Activated T-cell treated with anti-CD3 and anti-CD28 coated beads for 1 hour (primary cell): ENCODE data around the gene CDHR4.
"Not testable (repeated sequence)": the region's sequence is repeated elsewhere in the genome, so short reads cannot be mapped to it uniquely, and the experiment has no call there.

Experiments used
- DNase-seq: peaks from one replicate; pipeline ENCODE4 v3.0.0-alpha.2; 2020; ENCODE audit warnings: low read depth

CDHR4 gene

DNA sequence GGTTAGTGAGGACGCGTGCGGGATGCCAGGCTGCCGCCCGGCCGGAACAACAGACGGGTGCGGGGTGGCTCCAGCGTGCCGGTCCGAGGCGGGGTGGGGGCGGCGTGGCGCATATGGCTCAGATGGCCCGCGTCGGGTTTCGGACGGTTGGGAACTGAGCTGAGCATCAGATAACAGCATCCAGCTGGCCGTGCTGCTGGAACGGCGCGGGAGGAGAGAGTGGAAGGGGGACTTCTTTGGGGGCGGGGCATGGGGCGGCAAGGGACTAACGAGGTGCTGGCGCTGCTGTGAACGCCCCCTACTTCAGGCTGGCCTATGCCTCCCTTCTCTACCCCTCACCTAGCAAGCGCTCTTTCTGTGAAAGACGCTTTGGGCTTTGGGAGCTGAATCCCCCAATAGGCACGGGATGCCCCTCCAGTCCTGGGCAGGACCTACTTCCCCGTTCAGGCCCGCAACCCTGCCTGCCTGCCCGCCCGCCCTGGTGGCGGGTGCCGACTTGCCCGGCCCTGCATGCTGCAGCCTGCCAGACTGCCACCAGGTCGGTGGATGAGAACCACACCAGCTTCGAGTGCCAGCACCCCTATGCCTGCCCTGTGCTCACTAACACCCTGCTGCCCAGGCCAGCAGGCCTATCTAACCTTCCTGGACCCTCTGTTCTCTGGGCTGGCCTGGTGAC is 3.9 kb upstream of the CDHR4 start:
- no peak for DNase-seq

DNA sequence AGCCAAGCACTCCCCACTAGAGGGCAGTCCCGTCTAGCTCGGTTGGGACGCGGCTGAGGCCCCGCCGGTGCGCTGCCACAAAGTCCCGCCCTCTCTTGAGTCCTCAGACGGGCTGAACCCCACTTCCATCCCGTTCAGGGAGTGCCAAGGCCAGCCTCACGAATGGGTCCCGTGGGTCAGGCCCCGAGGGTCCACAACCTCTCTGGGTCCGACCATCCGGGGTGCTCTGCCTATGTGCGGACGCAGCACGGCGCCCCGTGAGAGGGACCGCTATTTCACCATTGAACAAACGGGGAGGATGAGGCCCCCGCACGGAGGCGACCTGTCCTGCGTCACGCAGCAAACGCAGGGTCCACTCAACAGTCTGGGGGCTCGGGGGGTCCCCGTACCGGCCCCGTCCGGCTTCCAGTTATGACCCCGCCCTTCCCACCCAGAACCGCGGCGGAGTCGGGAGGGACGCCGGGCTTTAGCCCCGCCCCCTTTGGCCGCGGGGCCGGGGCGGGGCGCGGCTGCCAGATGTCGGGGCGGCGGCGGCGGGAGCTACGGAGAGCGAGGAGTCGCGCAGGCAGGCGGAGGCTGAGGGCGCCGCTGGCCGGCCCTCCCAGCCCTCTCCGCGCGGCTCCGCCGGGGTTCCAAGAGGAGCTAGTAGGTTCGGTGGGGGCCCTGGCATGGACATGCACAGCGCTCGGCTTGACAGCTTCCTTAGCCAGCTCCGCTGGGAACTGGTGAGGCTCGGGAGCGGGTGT is 3.2 kb upstream of the CDHR4 start, which contains the start of gene INKA1:
Gene INKA1, plus strand, starts transcription at position 543 of the 746 bp plus-strand sequence. Its CDS starts 132 bp downstream, at position 675.
- peak; percentile 84 for DNase-seq

DNA sequence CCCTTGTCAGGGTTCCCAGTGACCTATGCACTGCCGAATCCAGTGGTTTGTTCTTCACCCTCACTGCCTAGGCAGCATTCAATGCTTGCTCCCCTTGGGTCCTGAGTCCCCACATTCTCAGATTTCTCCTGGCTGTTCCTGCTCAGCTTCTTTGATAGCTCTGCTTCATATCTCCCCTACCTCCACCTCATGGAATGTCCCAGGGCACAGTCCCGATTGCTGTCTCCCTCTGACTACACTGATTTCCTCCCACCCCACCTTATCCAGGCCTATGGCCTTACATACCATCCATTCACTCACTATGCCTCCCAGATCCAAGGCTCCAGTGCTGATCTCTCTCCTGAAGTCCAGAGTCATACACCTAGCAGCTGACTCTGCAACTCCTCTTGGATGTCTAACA is 1.5 kb upstream of the CDHR4 start:
- DNase-seq: no peak

DNA sequence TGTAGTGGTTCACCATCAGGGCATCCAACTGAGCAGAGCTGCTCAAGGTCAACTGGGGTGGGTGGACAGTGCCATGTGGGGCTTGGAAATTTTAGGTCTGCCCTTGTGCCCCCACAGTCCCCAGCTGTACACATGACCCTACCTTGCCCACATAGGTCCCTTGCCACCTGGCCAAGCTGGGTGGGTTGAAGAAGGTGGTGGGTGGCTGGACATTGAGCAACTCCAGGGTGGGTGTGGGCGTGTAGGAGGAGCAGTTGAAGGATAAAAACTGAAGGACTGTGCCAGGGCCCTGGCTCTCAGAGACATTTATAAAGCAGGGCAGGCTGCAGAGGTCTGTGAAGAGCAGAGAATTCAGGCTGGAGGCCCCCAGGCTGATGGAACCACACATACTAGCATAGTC is 568 bp downstream of the CDHR4 start:
- DNase-seq: no peak

DNA sequence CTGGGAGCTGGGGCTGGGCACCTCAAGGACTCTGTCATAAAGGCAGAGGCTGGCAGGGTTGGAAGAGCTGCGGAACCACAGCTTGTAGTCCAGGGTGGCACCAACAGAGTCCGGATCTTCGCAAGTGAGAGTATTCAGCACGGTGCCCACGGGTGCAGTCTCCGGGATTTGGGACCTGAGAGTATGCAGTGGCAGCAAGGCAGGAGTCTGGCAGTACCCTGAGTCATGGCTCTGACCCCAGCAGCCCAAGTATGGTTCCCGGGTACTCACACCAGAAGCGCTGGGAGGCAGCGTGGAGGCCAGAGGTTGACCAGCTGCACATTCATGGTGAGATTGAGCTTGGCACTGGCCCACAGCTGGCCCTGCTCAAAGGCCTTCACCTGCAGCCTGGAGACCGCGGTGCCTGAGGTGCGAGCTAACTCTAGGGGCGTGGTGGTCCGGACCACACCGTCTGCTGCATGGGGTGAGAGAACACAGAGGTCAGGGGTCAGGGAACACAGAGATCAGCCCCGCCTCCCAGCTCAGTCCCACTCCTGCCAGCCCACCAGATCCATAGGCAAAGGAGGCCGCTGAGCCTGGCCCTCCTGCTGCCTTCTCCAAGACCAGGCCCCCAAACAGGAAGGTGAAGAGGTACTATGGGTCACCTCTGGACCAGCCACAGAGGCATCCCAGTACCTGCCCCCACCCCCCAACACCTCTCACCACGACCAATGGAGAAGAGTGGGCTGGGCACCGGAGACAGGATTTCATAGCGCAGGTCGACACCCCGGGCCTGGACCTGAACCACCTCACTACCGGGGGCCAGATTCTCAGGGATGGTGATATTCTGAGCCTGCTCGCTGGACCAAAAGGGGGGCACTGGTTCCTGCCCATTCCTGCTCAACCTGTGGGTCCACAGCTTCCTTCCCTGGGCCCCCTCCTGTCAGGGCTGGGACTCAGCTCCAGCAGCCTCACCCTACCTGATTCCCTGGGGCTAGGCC is 4.5 kb downstream of the CDHR4 start:
- no peak for DNase-seq

DNA sequence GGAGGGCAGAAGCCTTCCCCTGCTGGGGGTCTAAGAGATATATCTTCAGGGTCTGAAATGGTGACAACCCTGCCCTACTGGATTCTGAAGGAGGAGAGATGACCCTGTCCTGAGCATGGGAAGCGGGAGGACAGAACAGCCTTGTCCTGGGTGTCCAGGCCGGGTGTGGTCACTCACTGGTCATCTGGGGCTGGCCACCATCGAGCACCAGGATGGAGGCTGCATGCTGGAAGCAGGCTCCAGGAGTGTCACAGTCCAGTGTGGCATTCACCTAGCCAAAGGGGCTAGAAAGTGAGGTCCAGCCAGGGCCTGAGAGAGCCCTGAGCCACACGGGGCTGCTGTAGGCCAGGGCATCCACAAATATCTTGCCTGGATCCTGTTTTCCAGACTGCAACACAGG is 5.2 kb downstream of the CDHR4 start:
- no peak for DNase-seq

DNA sequence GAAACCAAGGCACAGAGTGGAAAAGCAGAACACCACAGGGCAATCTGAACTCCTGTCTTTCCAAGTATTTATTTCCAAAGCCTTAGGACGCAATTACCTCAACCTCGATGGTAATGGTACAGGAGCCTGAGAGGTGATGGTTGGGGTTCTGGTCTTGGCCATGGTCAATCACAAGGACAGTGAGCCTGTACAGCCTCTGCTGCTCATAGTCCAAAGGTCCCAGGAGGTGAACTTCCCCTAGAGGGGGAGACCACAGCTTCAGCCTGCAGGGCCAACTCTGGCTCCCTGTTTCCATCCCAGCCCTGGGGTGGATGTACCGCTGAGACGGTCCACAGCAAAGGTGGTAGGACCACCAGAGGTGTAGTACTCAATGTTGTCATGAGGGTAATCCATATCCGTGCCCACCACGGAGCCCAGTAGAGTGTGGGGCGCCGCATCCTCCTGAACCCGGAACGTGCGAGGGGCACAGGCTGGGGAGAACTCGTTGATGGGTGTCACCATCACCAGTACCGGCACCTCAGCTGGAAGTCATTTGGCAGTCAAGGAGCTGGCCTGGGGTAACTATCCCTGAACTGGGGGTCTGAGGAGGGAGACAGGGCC is 6.1 kb downstream of the CDHR4 start:
- DNase-seq: no peak

DNA sequence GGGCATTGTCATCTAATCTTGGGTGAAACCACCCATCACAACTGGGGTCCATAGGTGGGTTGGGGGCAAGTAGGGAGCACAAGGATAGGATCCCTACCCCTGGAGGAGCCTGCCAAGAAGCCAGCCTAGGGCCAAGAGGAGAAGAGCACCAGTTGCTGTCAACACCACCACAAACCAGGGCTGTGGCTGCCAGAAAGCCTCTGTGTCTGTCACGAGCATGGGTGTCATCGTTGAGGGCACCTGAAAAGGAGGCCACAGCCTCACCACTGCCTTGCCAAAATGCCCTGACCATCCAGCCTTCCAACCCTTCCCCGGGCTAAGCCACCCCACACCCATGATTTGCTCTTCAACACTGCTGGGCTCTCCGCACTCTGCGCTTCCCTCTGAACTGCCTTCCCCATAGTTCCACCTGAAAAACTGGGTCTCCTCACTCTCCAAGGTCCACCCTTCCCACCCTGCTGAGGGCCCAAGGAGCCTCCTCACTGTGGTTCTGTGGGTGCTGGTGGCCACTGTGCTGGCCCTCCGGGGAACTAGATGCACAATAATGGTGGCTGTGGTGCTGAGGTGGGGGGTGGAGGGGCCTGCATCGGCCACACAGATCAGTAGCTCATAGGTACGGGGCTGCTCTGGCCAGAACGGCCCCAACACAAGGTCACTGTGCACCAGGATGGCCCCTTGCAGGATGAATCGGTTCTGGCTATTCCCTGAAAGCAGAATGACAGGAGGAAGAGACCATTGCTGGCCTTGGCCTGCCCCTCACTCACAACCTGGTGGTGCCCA is 7.1 kb downstream of the CDHR4 start:
- DNase-seq: no peak

DNA sequence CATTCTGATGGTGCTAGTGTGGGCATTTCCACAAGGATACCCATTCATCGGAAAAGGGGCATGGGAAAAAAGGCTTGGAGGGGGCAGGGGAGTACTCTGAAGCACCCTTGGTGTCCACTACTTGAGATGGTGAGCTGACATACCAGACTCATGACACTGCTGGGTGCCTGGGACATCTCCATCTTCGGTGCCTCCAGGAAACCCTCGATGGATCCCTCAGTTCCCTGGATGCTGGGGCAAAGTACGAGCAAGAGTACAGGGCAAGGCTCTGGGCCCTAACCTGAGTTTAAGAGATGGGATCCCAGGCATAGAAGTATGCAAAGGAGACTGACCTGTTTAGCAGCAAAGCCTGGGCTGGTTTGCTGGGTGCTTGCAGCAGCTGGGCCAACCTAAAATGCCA is 8.1 kb downstream of the CDHR4 start:
- DNase-seq: no peak

DNA sequence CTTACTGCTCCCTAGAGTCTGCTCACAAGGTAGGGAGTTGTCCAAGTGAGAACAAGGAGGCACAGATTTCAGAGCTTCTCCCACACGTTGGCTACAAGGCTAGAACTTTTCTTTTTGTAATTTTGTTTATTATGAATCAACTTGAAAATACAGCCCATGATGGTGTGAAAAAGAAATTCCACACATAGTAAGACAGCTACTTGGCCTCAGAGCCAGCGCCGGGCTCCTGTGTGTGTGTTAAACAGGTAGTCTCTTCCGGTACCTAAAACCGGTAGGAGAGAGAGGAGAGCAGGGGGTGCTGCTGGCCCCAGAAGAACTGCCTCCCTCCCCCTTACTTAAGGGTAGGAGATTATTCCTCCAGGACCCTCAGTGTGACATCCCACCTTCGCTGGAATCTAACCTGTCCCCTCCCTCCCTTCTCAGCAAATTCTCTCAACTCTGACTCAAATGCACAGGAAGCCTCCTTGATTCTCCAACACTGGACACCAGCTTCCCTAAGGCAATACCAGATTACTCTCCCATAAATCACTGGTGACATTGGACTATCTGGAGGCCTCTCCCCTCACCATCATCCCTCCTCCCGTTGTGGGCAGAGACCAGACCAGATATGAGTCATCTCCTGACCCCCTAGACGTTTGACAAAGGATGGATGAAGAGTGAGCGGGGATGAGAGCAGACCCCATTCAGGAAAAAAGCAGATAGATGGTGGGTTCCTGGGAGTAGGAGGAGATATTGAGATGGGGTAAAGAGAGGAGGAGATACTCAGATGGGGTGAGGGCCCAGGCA is 8.9 kb downstream of the CDHR4 start:
- DNase-seq: no peak

DNA sequence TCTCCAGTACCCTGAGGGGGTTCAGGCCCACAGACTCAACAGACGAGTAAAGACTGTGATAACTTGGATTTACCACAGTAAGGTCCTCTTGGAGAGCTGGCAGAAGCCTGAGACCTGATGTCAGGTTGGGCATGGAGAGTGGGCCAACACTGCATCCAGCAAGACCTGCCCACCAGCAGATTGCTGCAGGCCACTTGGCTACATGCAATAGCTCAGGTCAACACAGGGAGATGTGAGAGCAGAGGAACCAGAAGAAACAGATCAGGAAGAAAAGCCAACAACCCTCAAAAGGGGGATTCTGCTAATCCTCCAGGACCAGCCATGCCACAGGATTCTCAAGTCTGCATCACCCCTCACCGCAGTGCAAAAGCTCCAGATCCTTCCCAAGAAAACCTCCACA is 11.6 kb downstream of the CDHR4 start:
- DNase-seq: no peak

DNA sequence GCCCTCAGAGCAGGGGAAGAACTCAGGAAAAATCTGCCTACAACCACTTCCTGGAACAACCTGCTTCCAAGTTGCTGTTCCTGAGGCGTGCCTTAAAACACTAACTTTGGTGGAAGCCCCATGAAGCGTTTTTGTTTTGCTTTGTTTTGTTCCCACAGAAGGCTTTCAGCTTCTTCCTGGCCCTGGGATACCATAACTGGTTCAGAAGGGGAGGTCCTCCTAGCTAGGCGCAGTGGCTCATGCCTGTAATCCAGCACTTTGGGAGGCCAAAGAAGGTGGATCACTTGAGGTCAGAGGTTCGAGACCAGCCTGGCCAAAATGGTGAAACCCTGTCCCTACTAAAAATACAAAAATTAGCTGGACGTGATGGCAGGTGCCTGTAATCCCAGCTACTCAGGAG is 12.1 kb downstream of the CDHR4 start:
- no peak for DNase-seq

DNA sequence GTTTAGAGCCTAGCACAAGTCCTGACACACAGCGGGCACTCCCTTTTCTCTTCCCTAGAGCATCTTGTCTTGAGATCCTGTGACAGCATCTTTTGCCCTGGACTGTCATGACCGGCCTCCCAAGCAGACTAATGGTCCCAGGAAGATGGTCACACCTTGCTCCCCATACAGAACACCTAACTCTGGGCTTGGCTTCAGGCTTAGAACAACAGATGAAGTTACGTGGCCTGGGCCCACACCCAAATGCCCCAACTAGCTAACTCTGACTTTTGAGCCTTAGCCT is 12.6 kb downstream of the CDHR4 start:
- no peak for DNase-seq

DNA sequence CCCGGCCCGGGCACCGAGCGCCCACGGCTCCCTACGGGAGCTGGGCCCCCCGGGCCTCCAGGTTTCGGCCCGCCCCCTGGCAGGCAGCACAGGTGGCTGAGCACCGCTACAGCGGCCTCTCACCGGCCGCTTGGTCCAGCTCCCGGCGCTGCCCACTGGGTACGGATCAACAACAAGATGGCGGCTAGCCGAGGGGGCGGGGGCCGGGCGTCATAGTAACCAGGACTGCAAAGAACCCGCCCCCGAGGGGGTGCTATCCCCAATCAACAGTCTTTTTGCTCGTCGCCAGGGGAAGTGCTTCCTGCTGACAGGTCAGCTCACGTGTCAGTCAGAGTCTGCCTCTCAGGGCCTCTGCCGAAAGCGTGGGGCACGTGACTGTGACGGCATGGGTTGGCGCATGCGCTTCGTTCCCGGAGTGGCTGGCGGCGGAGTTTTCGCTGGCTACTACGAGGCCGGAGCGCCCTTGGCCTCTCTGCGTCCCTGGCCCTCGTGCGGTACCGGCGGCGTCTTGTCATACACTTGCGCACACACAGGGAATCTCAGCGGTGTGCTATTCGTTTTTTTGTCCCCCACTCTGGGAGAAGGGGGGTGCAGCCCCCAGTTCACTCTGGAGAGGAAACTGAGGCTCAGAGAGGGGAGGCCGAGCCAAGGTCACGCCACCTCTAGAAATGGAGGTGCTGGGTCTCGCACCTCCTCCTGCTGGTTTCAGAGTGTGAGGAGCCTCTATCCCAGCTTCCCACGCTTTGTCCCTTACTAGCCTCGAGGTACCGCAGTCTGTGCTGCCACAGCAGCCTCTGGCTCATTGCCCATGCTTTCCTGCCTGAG is 13.1 kb downstream of the CDHR4 start, which contains the start of gene IP6K1:
Gene IP6K1, minus strand, starts transcription at position 186 of the 825 bp plus-strand sequence. CDS start 38,502 bp downstream, outside the sequence.
- DNase-seq: peak; percentile 98

DNA sequence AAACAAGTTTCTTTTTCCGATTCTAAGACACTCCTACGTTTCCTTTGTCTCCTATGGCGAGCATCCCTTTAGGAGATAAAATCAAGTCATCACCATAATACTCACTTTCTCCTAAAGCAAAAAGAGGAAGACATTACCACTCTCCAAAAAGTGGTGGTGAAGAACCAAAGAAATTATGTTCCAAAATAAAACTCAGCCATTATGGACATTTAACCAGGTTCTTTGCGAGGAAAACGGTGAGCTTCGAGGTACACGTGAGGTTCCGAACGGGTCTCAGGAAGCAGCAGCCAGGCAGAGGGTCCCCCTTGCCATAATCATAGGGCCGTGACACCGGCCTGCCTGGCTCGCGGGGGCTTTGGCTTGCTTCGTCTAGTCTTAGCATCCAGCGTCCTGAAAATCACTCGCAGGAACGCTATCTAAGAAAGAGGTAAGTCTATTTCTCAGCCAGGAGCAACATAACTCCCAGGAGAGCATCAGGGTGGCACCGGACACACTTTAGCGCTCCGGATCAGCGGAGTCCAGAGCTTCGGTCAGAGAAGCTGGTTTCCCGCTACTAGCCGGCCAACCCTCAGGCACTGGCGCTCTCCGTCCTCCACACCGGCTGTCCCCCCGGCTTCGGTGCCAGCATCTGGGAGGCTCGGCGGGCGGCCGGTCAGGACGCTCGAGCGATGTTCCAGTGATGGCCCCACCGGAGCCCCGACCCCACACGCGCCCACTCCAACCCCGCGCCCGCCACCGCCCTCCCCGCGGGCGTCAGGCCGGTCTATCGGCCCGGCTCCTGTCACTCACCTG is 13.9 kb downstream of the CDHR4 start:
- no peak for DNase-seq

DNA sequence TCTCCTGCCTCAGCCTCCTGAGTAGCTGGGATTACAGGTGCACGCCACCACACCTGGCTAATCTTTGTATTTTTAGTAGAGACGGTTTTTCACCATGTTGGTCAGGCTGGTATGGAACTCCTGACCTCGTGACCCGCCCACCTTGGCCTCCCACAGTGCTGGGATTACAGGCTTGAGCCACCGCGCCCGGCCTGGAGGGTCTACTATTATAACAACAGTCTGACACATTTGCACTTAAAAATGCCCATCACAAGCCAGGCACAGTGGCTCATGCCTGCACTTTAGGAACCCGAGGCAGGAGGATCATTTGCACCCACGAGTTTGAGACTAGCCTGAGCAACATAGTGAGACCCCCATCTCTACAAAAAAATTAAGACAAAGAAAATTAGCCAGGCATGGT is 17.4 kb downstream of the CDHR4 start:
- not testable (repeated sequence) for DNase-seq

DNA sequence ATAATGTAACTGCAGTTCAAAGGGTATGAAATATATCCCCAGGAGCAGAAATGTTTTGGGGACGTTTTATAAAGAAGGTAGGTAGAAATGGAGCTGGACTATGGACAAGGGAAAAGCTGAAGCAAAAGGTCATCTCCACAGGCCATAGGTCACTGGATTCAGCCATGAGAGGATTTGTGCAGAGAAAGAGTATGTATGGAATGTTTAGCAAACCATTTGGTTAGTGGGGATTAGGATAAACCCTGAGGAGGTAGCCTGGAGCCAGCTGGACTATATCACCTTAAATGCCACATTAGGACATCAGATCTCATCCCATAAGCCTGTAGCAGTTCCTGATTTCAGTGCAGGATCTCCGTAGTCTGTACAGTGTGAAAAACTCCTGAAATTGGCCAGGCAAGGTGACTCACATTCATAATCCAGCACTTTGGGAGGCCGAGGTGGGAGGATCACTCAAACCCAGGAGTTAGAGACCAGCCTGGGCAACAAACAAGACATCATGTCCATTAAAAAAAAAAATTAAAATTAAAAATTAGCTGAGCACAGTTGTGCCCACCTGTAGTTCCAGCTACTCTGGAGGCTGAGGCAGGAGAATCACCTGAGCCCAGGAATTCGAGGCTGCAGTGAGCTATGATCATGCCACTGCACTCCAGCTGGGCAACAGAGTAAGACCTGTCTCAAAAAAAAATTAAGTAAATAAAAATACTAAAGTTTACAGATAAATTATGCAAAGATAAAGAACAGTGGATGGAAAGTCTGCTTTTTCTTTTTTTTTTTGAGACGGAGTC is 18.1 kb downstream of the CDHR4 start:
- DNase-seq: no peak

DNA sequence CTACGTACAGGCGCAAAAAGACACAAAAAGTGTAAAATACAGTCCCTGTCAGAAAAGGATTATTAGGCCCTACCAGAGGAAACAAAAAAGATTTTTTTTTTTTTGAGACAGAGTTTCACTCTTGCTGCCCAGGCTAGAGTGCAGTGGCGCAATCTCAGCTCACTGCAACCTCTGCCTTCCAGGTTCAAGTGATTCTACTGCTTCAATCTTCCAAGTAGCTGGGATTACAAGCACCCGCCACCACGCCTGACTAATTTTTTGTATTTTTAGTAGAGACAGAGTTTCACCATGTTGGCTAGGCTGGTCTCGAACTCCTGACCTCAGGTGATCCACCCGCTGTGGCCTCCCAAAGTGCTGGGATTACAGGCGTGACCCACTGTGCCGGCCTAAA is 18.7 kb downstream of the CDHR4 start:
- not testable (repeated sequence) for DNase-seq
